Measurements from ENCODE around the gene ZNF555. TPM values are rescaled to one million over a fixed set of nuclear protein-coding genes. Genes with fewer than 3 reads are reported as not detected.
A peak's percentile ranks its signal among the peaks of the same experiment; 100 is the strongest.

ZNF555 gene
- polyA plus RNA-seq (2011; rRNA removed) (2.3 and 3.7 TPM in 2 replicates), polyA plus RNA-seq (2017; fragmentation: RNase III; extraction: RNeasy Plus Mini Kit Qiagen cat#74134 plus additional on column Dnase treatment) (1.4 to 1.7 TPM (median 1.5 TPM) in 3 replicates), polyA minus RNA-seq (2011; rRNA and poly(A)+ RNA removed) (2.7 and 4.0 TPM in 2 replicates)
- polyA plus RNA-seq (2012; cell fraction: cytosol; rRNA removed) = 0.52 TPM in 2 replicates
- polyA plus RNA-seq (2012; cell fraction: nucleus; rRNA removed) = 0.28 and 0.42 TPM in 2 replicates

DNA sequence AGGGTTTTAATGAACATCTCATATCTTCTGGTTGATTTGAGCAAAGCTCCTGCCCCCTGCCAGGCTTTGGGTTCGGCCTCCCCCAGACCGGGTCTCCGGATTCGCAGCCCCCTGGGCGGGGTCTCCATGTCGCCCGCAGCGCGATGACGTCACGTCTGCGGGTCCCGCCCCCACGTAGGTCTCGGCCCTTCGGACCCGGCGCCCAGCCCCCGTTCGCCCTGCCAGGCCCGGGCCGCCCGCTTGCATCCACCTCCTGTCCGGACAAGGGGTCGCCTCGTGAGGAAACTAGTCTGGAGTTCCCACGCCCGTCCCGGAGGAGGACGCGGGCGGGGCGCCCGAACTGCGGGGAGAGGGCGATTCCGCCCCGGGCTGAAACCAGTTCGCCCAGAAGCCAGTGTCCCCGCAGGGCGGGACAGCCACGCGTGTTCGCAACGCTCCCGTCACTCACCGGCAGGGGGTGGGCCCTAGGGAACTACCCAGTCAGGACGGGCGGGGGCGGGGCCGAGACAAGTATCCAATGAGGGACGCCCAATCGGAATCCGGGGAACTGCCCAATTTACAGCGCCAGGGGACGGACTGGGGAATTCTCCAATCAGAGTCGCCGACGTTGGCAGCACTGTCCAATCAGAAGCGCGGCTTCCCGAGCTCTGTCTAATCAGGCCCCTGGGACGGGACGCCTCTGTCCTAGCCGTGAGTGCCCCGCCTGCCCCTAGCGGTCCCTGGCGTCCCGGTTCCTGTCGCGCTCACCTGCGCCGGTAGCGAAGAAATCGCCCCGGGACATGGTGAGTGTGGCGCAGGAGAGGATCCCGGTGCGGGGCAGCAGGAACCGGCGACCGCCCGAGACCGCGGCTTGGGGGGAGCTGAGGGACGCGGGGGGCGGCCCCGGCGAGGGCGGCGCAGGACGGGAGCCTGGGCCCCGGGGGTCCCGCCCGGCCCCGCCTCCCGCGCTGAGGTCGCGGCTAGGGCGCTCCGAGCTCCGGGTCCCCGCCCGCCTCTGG is at the start of gene ZNF555:
Gene ZNF555 (plus strand): TSS at position 682 of the 998 bp plus-strand sequence. CDS start 98 bp downstream, at position 780.
- DNase-seq (ENCODE audit: low read depth in 1 of 2, low spot score in 1 of 2) (peak; percentile 96 to 98), ATAC-seq (peak; percentile 99 to 100), FAIRE-seq (no peak)
- peak within 1 kb of the TSS; percentile 88 for H3K4me3 ChIP-seq
- WGBS (ENCODE audit: missing lambda C conversion rate) = 0% methylated on average over 5 of the region's 106 CpGs
- ChIA-PET POLR2A (interaction anchor here (0.5 kb wide), 1 partner anchor 365 kb away, joined by 3 read pairs; the partner anchor contains the start of gene GADD45B), CTCF (interaction anchor here (0.9 to 1.8 kb wide), 5 partner anchors 10 to 109 kb away, joined by 3 to 5 read pairs (median 3); partner anchors contain the start of gene ZNF57)
- H3K9me3 ChIP-seq = peaks cover 48% of the 10 kb centered on the region
- H3K27ac ChIP-seq = peak within 1 kb of the TSS; percentile 87 to 96
- peak within 1 kb of the TSS; percentile 93 for H3K4me2 ChIP-seq
- TF ChIP-seq, protein P1, sequence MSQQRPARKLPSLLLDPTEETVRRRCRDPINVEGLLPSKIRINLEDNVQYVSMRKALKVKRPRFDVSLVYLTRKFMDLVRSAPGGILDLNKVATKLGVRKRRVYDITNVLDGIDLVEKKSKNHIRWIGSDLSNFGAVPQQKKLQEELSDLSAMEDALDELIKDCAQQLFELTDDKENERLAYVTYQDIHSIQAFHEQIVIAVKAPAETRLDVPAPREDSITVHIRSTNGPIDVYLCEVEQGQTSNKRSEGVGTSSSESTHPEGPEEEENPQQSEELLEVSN (IDR thresholded peaks at IDR 0.05; ENCODE audit: borderline replicate concordance, low read depth) = 0 out of 2 replicates have a peak, but pooled peaks have one; percentile 43
- TF ChIP-seq, protein P2, sequence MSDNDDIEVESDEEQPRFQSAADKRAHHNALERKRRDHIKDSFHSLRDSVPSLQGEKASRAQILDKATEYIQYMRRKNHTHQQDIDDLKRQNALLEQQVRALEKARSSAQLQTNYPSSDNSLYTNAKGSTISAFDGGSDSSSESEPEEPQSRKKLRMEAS (IDR thresholded peaks at IDR 0.05) = peak; percentile 66
- peak; percentile 39; the same call in 1 of the 2 replicates for TF ChIP-seq CHD4 (IDR thresholded peaks at IDR 0.05; ENCODE audit: borderline replicate concordance)
- TF ChIP-seq CHD2 (IDR thresholded peaks at IDR 0.05; ENCODE audit: low read length, partially characterized antibody) = no peak
- TF ChIP-seq RCOR1 (IDR thresholded peaks at IDR 0.05; ENCODE audit: low read depth, low read length) = no peak
- peak; percentile 49; the same call in 1 of the 2 replicates for TF ChIP-seq PHF8 (IDR thresholded peaks at IDR 0.05; ENCODE audit: borderline replicate concordance, low read depth)
- TF ChIP-seq PBX3 (IDR thresholded peaks at IDR 0.05) = peak; percentile 93
- no peak for TF ChIP-seq FOXS1 (CRISPR knock-in tag; IDR thresholded peaks at IDR 0.05)
- TF ChIP-seq MYC (IDR thresholded peaks at IDR 0.05; ENCODE audit: borderline replicate concordance, low read length) = no peak
- TF ChIP-seq FOSL2 (IDR thresholded peaks at IDR 0.05) = no peak
- peak; percentile 36; the same call in 1 of the 2 replicates for TF ChIP-seq FOSL2 (CRISPR knock-in tag; IDR thresholded peaks at IDR 0.05)
- TF ChIP-seq, protein P3, sequence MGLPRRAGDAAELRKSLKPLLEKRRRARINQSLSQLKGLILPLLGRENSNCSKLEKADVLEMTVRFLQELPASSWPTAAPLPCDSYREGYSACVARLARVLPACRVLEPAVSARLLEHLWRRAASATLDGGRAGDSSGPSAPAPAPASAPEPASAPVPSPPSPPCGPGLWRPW (IDR thresholded peaks at IDR 0.05) = no peak
- no peak for TF ChIP-seq ZC3H11A (IDR thresholded peaks at IDR 0.05)
- TF ChIP-seq TP53 (CRISPR knock-in tag; IDR thresholded peaks at IDR 0.05) = no peak
- no peak for TF ChIP-seq NFE2L2 (conservative IDR thresholded peaks at IDR 0.05; ENCODE audit: low read length)
- peak in 1 of 2 experiments; percentile 47; a peak in 2 of 5 replicates for TF ChIP-seq JUN (IDR thresholded peaks at IDR 0.05)
- peak; percentile 25 for TF ChIP-seq POLR2A (IDR thresholded peaks at IDR 0.05; ENCODE audit: low read length)
- no peak for TF ChIP-seq HDAC2 (IDR thresholded peaks at IDR 0.05)
- no peak for TF ChIP-seq CEBPB (IDR thresholded peaks at IDR 0.05)
- no peaks in the 10 kb centered on the region for H3K4me1 ChIP-seq

GRCh38 chr19:2791876-2792275 is 49.4 kb upstream of the ZNF555 start:
- WGBS (ENCODE audit: missing lambda C conversion rate) = 96% methylated on average over 16 of the region's 16 CpGs
- Histone ChIP-seq H3K4me1 (no peaks in the 10 kb centered on the region; the same call in 2 of the 3 replicates), H3K4me3 (no peak overlapping the region), H3K9me3 (no peaks in the 10 kb centered on the region), H3K4me2 (no peak overlapping the region), H3K27ac (no peak overlapping the region)
- ATAC-seq (no peak), DNase-seq (ENCODE audit: low read depth in 1 of 2, low spot score in 1 of 2) (no peak), FAIRE-seq (no peak)
- TF ChIP-seq FOXS1 (CRISPR knock-in tag; IDR thresholded peaks at IDR 0.05) (no peak), NPAS2 (CRISPR knock-in tag; IDR thresholded peaks at IDR 0.05; ENCODE audit: borderline replicate concordance) (no peak), HOXA7 (CRISPR knock-in tag; IDR thresholded peaks at IDR 0.05) (no peak), HOXB5 (CRISPR knock-in tag; IDR thresholded peaks at IDR 0.05) (no peak), HDAC2 (IDR thresholded peaks at IDR 0.05) (no peak), ATOH8 (CRISPR knock-in tag; IDR thresholded peaks at IDR 0.05; ENCODE audit: low read depth) (no peak), BHLHE40 (IDR thresholded peaks at IDR 0.05; ENCODE audit: low read depth, low read length) (no peak), KDM1A (IDR thresholded peaks at IDR 0.05; ENCODE audit: low read depth) (no peak), SREBF2 (IDR thresholded peaks at IDR 0.05) (no peak), USF2 (IDR thresholded peaks at IDR 0.05) (no peak), RCOR1 (IDR thresholded peaks at IDR 0.05; ENCODE audit: low read depth, low read length) (no peak)
- TF ChIP-seq, protein P4, sequence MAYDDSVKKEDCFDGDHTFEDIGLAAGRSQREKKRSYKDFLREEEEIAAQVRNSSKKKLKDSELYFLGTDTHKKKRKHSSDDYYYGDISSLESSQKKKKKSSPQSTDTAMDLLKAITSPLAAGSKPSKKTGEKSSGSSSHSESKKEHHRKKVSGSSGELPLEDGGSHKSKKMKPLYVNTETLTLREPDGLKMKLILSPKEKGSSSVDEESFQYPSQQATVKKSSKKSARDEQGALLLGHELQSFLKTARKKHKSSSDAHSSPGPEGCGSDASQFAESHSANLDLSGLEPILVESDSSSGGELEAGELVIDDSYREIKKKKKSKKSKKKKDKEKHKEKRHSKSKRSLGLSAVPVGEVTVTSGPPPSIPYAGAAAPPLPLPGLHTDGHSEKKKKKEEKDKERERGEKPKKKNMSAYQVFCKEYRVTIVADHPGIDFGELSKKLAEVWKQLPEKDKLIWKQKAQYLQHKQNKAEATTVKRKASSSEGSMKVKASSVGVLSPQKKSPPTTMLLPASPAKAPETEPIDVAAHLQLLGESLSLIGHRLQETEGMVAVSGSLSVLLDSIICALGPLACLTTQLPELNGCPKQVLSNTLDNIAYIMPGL (CRISPR knock-in tag; IDR thresholded peaks at IDR 0.05; ENCODE audit: borderline replicate concordance) = no peak
- TF ChIP-seq, protein P1 (IDR thresholded peaks at IDR 0.05; ENCODE audit: borderline replicate concordance, low read depth) = no peak
- CTCF ChIA-PET = interaction anchor here (0.9 kb wide), 1 partner anchor 96 kb away, joined by 3 read pairs; no protein-coding TSS in a partner anchor
- POLR2A ChIA-PET = no interaction called here

Data from A549 (cell line).